GM12801 (cell line): Measurements from ENCODE around the gene MAST4.

ENCODE experiments used
- CTCF ChIP-seq: IDR thresholded peaks from one replicate; pipeline ENCODE4 v1.5.1; 2011; ENCODE audit warnings: control low read depth; ENCODE audit not compliant: insufficient read length; ENCODE audit errors: extremely low read depth

MAST4 gene

GRCh38 chr5:66582499-66583165 lies 13.6 kb upstream of the MAST4 start:
- TF ChIP-seq CTCF: no peak

GRCh38 chr5:66585291-66585690 lies 10.9 kb upstream of the MAST4 start:
- no peak for TF ChIP-seq CTCF

- no peak for TF ChIP-seq CTCF
Measured at GRCh38 chr5:66587771-66588170, 8.4 kb upstream of the MAST4 start.

- TF ChIP-seq CTCF: no peak
Measured at GRCh38 chr5:66596636-66597182, 516 bp downstream of the MAST4 start.

- TF ChIP-seq CTCF: no peak
Measured at GRCh38 chr5:66597183-66597757, 1.1 kb downstream of the MAST4 start.

GRCh38 chr5:66602621-66603020 lies 6.4 kb downstream of the MAST4 start:
- no peak for TF ChIP-seq CTCF

- TF ChIP-seq CTCF: no peak
Measured at GRCh38 chr5:66603164-66603563, 7.0 kb downstream of the MAST4 start.
